GM19043 (cell line): ENCODE results near the gene FIGLA.

Source experiments
- ATAC-seq: cut with Tn5 transposase; IDR thresholded peaks from one replicate; pipeline ENCODE4 v1.9.1; 2021; ENCODE audit warnings: low read depth; ENCODE audit not compliant: unreplicated experiment

The FIGLA gene, protein sequence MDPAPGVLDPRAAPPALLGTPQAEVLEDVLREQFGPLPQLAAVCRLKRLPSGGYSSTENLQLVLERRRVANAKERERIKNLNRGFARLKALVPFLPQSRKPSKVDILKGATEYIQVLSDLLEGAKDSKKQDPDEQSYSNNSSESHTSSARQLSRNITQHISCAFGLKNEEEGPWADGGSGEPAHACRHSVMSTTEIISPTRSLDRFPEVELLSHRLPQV

GRCh38 chr2:70790136-70790828 is at the start of gene FIGLA:
FIGLA (minus strand) TSS chr2:70790643; CDS start chr2:70790638, 5 bp downstream.
- ATAC-seq = no peak

DNA sequence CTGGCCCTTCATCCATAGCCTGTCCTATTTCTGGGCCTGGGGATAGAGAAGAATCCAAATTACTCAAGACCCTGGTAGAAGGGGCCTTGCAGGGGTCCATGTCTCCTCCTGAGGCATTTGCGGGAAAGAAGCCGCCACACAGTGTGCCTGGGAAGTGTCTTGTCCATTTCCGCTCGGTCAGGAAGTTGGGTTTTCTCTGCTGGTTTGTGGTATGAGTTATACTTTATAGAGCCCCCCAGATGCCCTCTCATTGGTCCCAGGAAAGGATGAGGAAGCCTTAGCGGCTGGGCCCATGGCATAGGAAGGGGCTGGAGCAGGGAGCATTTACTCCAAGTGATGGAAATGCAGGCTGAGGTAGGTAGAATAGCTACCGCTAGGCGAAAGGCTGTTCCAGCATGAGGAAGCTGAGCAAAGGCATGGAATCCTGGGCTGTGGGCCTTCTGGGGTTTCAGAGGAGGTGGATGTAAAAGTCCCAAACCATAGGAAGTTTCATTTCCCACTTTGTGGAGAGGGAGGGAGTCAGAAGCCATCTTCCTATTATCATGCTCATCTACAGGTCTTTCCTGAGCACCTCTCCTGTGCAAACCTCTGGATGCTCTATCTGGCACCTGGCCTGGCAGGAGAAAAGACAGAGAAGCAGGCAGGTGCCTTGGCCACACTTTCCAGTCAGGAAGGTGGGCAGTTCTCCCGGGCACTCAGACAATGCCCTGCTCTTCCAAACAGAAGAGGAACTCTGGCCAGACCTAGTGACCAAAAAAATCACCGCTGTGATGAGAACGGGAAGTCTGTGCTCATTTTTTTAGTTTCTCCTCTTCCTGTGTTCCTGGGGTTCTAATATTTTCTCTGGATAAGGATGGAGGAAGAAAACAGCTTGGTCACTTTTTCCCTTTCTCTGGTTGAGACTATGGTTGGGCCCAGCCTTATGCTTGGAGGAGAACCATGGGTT is 47.8 kb upstream of the FIGLA start:
- no peak for ATAC-seq

DNA sequence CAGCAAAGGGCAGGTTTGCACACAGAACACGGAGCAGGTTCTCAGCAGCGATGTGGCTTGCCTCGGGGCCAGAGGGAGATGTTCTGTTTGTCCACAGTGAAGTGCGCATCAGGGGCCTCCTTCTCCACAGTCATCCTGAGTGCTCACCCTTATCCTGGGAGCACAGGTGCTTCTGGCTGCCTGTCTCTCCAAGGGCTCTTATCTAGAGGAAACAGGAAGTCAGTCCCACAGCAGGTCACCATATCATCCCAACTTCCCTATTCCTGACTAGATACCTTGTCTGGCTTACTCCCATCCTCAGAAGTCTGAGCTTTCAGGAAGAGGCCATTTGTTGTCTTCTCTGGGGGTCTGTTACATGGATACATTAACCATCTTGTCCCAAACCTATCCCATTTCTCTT is 45.2 kb upstream of the FIGLA start, which contains the start of gene CD207:
CD207 (minus strand) TSS at position 174 of the 400 bp plus-strand sequence; CDS start at position 134, 40 bp downstream.
- ATAC-seq = no peak

DNA sequence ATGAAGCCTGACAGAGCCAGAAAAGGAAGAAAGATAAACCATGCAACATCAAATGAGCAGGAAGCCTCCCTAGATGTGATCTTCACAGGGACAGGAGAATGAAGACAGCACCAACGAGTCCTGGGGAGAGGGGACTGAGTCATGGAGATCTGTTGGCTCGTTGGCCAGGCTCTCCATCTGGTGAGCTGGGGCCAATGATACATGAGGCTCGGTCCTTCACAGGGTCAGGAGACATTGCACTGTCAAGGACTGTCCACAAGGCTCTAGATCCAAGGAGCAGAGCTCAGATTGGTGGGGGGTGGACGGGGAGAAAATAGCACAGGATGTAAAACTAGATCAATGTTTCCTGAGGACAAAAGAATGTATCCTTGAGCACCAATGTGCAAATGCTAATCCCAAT is 44.4 kb upstream of the FIGLA start:
- no peak for ATAC-seq

DNA sequence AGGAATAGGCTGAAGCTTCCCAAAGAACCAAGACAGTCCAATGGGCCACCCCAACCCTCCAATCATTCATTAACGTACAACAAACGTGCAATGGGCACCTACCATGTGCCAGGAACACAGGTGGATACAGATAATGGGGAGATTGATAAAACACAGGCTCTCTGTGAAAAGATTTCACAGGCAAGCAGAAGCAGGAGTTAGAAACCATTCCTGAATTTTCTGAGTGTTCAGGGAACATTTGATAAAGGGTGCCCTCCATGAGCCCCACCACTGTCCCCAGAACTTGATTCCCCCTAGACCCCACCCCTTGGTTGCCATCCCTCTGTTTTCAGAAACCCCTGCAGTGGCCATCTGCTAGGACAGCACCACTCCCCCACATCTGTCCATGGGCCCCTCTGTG is 43.7 kb upstream of the FIGLA start:
- ATAC-seq = no peak

- no peak for ATAC-seq
These were observed 42.8 kb upstream of the FIGLA start for GRCh38 chr2:70833246-70833645.

- ATAC-seq = no peak
These were observed 41.9 kb upstream of the FIGLA start for GRCh38 chr2:70832386-70832785.

GRCh38 chr2:70831861-70832260 is 41.4 kb upstream of the FIGLA start:
- no peak for ATAC-seq

GRCh38 chr2:70830366-70830765 is 39.9 kb upstream of the FIGLA start:
- ATAC-seq = no peak

DNA sequence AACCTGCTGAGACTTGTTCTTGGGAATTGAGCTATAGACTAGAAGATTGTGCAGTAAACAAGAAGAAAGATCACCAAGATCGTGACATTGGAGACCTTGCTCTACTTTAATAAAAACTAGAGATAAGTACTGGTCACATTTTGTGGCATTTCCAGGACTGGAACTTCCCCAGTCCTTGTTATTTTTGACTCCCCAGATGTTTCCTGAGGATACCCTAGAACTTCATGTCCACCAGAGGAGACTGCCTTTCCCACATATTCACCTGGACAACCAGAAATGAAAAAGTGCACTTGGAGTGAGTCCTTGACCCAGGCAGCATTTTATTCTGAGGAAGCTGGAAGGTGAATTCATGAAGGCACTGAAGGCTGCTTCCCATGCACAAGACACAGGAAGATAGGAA is 39.5 kb upstream of the FIGLA start:
- no peak for ATAC-seq

DNA sequence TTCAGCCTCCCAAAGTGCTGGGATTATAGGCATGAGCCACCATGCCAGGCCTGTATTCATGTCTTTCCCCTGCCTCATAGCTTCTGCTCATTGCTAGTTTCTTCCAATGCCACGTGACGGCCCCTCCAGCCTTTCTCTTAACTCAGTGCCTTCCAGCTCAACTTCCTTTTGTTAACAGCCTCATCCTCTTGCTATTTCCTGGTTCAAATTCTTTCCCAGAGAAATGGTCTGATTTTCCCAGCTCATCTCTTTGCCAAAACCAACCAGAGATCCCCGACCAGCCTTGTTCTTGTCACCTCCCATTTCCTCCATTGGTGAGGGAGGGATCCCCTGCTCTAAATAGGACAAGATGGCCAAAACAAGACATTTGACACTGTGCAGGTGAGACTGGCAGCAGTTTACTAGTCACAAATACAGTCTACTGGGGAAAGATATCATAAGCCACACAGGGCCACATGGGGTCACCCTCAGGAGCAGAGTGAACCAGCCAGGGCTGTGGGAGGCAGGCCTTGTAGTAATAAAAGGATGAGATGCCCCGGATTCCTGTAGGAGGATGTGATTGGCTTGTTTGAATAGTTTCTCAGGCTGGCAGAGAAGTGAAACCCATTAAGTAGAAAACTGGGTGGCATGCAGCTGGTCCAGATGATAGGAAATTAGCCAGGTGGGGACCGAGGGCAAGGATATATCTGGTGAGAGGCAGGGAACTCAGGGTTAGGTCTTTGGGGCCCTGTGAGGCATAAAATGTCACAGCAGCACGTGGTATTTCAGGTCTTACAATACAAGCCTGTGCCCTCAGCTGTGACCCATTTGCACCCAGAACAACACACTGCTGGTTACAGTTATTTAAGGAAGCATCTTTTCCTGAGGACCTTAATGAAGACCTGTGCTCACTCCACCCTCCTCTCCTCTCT is 38.7 kb upstream of the FIGLA start:
- no peak for ATAC-seq

DNA sequence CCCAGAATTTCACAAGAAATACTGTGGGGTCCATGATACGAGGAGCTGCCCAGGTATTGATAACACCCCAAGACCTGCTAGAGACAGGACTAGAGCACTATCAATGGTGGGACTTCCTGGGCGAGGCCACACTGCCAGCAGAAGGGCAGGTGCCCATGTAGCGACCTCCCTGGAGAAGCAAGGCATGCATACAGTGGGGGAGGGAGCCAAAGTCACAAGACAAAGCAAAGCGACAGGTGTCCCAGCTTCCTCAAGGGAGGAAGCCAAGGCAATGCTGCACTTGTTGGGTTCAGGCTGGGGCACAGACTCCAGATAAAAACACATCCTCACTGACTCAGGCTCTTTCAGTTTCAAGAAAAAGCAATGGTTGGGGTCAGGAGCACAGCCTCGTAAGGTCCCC is 37.7 kb upstream of the FIGLA start:
- no peak for ATAC-seq

GRCh38 chr2:70827388-70827787 is 36.9 kb upstream of the FIGLA start:
- ATAC-seq = no peak

DNA sequence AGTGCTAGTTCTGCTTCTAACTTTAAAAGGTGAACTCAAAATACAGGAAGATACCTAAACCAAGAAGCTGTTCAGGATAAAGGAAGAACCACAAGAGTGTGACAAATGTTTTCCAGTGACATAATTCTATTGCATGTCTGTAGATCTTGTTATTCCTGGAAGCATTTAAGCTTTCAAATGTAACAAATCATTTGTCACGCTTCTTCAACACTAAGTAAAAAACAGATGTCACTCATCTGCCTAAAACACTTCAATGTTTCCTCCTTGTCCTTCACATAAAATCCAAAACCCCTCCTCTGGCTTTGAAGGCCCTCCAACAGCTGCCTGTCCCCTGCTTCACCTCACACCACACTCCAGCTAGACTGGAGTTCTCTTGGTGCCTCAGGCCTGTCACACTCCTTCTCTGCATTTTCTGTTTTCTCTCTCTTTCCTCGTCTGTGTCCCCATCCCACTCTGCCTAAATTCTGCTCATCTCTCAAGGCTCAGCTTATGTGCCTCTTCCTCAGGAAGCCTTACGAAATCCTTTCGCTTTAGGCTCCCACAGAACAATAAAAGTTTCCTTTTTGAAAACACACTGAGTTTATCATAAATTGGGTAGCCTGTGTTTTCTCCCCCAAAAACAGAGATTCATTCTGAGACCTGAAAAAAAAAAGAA is 36.4 kb upstream of the FIGLA start:
- no peak for ATAC-seq

- ATAC-seq = no peak
These were observed 32.8 kb upstream of the FIGLA start for GRCh38 chr2:70823249-70823648.

DNA sequence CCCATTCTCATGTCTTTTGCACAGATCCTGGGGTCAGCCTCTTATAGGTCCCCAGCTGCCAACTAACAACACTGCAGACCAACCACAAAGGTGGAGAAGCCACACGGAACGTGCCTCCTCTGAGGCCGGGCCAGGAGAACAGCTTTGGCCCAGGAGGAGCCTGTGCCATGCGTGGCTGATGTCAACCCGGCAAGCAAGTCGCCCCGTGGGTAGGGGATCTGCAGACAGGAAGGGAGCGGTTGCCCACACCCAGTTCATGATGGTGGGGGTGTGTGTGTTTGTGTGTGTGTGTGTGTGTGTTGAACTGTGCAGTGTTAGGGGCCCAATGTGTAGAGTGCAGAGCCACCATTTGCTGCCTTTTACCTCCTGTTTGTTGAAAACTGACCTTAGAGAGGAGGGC is 32.4 kb upstream of the FIGLA start:
- ATAC-seq = no peak

- no peak for ATAC-seq
These were observed 30.1 kb upstream of the FIGLA start, which contains the start of gene CLEC4F for GRCh38 chr2:70820499-70820898. CLEC4F (minus strand) TSS chr2:70820599; CDS start chr2:70820523, 76 bp downstream.

DNA sequence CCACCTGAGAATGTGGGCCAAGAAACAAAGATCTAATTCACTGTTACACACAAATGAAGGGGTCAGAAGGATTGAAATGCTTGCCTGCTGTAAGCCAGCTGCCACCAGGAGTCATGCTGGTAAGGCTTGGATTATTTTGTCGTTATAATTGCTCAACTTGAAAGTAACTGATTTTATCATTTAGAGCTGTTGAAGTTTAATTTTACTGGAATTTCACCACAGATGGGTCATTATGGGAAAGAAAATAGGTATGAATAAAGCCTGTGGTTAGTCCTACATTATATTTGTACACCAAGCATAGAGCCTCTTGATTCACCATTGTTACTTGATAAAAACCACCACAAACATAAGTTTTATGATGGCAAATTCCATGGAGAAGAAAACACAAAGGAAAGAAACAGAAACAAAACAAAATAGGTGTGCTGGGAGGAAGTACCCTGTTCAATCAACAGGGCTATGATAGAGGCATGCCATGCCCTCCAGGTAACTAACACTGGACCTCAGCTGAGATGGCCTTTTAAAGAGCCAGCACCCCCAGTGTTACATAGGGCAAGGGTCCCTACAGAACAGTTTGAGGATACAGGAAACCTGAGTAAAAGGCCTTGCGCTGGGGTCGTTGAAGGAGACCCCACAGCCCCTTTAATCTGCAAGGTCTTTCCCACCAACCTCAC is 27.0 kb upstream of the FIGLA start:
- ATAC-seq = no peak

DNA sequence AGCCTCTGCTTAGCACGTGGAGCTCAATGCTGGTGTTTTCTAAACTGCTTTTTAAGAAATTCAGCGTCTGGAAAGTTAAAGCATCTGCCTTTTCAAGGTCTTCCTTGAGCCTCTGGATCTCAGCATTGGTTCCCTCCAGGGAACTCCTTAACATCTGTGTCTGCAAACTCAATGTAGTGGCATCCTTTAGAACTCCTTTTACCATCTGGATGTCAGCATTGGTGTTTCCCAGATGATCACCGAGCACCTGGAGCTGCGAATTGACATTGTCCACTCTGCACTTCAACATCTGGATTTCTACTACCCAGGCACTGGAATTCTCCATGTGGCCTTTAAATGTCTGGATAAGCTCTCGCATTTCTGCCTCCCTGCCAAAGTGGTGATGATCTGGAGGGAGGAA is 26.3 kb upstream of the FIGLA start:
- ATAC-seq = no peak
